Fibroblast of skin of scalp (primary cell): ENCODE data around the gene DDC.

Experiments used
- DNase-seq: peaks from one replicate; pipeline ENCODE4 v3.0.0-alpha.2; 2013

DDC gene

DNA sequence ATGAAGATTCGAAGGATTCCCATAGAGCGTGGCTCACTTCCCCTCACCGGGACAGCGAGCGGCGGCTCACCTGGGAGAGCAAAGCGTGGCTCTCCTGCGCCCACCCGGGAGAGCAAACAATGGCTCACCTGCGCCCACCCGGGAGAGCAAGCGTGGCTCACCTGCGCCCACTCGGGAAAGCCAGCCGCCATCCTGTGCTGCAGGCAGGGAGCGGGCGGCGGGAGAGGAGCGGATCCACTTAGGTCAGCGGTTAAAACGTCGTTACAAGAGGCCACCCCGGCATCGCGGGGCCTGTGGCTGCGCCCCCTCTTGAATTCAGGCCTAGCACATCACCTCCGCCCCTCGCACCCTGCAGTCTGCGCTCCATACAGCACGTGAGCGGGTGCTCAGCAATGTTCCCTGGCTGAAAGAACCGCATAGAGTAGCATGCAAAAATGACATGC is 114.6 kb downstream of the DDC start:
- no peak for DNase-seq

GRCh38 chr7:50449881-50450589 is 115.2 kb downstream of the DDC start, which contains the start of gene FIGNL1:
FIGNL1 (minus strand) TSS chr7:50450350; CDS start chr7:50447287, 3,063 bp downstream.
- DNase-seq = peak; percentile 72

DNA sequence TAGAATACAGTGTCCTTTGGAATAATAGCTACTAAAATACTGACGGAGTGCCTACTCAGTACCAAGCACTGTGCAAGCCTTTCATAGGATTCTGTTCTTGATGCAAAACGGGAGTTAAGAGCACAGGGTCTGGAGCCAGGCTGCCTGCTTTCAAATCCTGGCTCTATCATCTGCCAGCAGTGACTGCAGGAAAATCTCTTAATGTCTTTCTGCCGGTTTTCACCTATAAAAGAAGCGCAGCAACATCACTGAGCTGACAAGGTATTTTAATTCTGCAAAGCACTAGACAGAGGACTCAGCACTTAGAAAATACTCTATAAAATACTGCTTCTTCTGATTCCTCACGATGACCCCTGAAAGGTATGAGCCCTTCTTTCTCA is 115.7 kb downstream of the DDC start:
- no peak for DNase-seq

GRCh38 chr7:50448823-50449222 is 116.4 kb downstream of the DDC start:
- no peak for DNase-seq

DNA sequence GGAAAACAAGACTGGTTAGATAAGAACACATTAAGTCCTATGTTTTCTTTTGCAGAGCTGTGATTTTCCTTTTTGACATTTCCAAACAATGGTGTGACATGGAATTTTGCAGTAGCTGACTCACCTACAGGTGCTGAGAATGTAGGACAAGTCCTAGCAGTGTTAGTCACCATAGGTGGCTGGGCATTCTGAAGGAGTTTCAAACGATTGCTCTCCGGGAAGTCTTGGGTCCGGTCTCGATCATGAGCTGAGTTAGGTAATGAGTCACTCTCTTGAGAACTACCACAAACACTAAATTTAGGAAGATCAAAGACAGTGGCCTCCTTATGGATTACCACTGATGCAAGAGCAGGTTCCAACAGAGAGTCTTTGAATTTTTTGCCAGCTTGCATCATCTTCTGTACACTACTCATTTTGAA is 118.7 kb downstream of the DDC start:
- peak; percentile 44 for DNase-seq

- peak; percentile 82 for DNase-seq
These were observed 128.9 kb downstream of the DDC start for GRCh38 chr7:50436133-50436806.

DNA sequence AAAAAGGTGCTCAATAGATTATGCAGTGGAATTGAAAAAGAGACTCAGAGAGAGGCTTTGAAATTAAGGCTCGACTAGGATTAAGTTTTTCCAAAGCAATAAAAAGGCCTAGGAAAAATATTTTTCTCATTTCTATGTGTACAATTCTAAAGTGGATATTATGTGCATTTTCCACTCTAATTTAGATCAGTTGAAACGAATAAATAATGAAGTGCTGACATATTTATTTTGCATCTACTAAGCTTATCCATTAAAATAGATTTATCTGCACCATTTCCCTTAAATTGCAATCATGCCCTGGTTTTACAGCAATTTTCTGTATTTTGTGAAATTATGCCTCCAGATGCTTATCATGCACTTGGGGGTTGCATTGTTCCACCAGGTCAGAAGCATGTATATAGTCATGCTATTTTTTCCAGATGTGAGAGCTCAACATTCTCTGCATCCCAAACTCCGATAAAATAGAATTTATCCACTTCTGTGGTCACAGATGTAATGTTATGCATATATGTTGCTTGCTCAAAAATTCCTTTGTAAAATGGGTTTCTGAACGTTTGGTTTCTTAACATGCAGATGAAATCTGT is 133.4 kb downstream of the DDC start:
- DNase-seq = no peak

DNA sequence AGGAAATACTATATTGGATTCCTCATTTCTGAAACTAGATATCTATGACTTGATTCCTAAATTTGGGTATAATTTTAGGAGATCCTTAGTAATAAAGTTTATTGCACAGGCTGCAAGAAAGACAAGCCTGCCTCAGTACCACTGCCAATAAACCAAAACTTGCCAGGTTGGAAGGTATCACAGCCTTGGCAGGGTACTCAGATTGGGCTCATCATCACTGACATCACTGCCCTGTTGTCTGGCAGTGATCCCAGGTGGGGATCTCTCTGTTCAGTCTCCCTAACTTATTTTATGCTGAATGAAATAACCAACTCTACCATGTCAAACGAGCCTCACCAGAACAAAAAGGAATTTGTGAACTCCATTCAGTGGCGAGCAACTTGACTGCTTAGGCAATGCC is 133.9 kb downstream of the DDC start:
- DNase-seq = no peak

DNA sequence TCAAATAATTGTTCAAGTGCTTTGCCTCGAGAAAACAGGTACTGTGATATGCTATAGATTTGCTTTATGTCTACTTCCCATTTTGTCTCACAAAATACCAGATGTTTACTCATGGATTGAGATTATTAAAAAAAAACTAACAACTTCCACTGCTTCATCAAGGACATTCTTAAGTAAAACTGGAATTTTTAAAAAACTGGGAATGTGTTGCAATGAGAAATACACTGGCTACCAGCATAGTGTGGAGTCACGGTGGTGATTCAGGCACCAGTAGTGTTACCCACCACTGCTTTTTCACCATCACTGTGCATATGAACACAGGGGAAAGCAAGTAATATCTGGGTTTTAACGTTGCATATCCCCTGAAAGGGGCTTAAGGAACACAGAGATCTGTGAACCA is 136.3 kb downstream of the DDC start:
- DNase-seq = no peak

GRCh38 chr7:50427518-50427917 is 137.7 kb downstream of the DDC start:
- no peak for DNase-seq

DNA sequence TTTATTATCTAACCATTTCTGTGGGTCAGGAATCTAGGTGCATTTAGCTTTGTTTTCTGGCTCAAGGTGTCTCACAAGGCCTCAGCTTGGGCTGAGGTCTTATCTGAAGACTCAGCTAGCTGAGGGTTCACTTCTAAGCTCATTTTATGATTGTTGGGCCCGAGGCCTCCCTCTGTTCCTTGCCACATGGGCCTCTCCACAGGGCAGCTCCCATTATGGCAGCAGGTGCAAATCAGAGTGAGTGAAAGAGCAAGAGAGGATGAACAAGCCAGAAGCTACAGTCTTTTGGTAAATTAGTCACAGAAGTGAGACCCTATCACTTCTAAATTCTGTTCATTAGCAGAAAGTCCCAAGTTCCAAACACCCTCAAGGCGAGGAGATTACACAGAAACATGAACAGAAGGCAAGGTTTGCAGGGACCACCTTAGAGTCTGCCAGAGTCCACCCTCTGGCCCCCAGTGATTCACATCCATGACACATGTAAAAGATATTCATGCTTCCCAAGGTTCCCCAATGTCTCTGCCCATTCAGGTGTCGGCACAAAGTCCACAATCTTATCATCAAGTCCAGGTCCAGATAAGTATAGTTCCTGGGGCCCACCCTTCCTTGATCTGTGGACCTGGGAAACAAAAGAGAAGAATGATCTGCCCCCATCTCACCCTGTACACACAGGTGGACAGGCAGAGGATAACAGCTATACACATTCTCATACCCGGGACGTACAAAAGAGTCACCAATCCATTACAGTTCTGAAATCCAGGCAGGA is 138.7 kb downstream of the DDC start:
- no peak for DNase-seq

GRCh38 chr7:50425318-50425717 is 139.9 kb downstream of the DDC start:
- no peak for DNase-seq

GRCh38 chr7:50423860-50424259 is 141.3 kb downstream of the DDC start:
- DNase-seq = no peak

- no peak for DNase-seq
These were observed 142.3 kb downstream of the DDC start for GRCh38 chr7:50422858-50423257.

GRCh38 chr7:50421043-50421442 is 144.2 kb downstream of the DDC start:
- DNase-seq = no peak

GRCh38 chr7:50418526-50419290 is 146.5 kb downstream of the DDC start:
- no peak for DNase-seq

DNA sequence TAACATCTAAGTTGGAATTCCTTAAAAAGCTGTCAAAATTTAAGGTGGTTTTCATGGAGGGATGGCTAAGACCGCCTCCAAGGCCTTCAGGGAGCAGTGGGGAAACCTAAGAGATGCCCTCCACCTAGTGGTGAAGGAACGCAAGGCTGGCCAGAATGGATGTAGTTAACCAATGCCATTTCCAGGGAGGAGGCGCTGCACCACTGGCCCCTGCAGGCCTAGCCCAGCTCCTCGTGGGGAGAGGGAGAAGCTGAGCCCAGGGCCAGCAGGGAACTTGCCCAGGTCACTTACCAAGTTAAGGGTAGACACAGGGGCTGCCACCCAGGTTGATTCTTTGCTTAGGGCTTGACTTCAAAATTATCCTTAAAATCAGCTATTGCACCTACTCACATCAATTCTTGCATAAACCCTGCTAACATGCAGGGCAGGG is 147.1 kb downstream of the DDC start:
- DNase-seq = peak; percentile 75

- no peak for DNase-seq
These were observed 148.6 kb downstream of the DDC start for GRCh38 chr7:50416527-50417182.

GRCh38 chr7:50415844-50416364 is 149.3 kb downstream of the DDC start:
- DNase-seq = no peak

GRCh38 chr7:50413561-50413960 is 151.6 kb downstream of the DDC start:
- DNase-seq = no peak

DNA sequence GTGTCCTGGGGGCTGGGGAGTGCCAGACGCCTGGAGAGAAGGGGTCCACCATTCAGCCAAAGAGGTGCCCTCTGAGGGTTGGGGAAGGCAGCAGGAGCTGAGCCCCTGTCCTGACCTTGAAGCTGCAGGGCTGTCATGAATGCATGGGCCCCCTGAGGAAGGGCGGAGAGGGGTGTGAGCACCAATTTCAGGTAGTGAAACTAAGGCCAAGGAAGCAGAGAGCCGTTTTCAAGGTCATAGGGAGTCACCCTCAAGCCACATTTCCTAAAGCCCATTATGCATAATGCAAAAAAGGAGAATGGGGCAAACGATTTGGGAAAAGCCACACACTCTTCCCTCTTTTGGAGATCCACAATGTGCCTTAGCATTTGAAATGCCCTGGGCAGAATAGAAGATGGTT is 152.2 kb downstream of the DDC start:
- no peak for DNase-seq
